ENCODE results near the gene PRRG4. TPM values are rescaled to one million over a fixed set of nuclear protein-coding genes. Genes with fewer than 3 reads are reported as not detected.

The PRRG4 gene
- total and polyA plus RNA-seq, 2 of the 4 experiments (the other 2 are of a cell fraction), result not detected

DNA sequence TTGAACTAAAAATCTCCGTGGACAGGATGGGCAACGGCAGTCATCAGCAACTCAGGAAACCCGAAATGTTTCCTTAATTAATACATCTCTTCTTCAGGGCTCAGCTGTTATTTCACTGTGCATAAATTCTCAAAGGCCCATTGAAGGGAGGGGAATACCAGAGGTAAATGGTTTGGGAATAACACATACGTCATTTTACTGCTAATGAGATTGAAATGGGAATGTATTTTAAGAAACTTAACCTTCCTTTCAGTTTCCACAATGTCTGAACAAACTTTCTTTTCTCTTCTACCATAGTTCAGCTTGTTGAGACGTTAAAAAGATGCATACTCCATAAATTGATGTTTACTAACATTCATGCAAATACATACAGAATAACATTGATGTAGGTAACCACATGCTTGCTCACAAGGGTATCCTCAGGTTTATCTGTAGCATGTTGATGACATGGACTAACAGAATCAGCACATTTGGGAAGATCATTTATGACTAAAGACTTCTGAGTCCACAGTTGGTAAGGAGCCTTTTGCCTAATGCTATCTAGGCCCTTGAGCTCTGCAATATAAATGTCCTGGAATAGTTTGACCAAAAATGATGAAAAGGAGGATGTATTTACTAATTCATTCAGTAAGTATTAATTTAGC is 7.7 kb upstream of the PRRG4 start:
- Histone ChIP-seq H4K20me1 (ENCODE audit: insufficient read depth, low read length) (no peaks in the 10 kb centered on the region), H2BK5ac (ENCODE audit: low read depth, low read length, poor library complexity, severe bottlenecking) (no peak overlapping the region), H2AFZ (replicated peaks; ENCODE audit: low read length, poor library complexity) (no peak overlapping the region), H2AK9ac (replicated peaks; ENCODE audit: low read depth, low read length, poor library complexity) (no peak overlapping the region), H3K4me3 (ENCODE audit: insufficient read depth, low read depth, low read length) (no peak overlapping the region), H2BK15ac (ENCODE audit: low read depth, low read length) (no peak overlapping the region), H3K27ac (ENCODE audit: insufficient read depth, low read length) (no peak overlapping the region), H4K8ac (ENCODE audit: low read depth in 2 of 2, low read length in 2 of 2) (no peak overlapping the region), H3K9ac (ENCODE audit: low read depth, low read length) (no peak overlapping the region), H3K23ac (ENCODE audit: low read depth, low read length) (no peak overlapping the region), H3K56ac (ENCODE audit: extremely low read depth, insufficient read depth, low read length) (no peak overlapping the region), H3K9me1 (ENCODE audit: insufficient read depth, low read length) (no peaks in the 10 kb centered on the region), H3K14ac (replicated peaks; ENCODE audit: low read depth, low read length) (no peak overlapping the region), H4K91ac (ENCODE audit: insufficient read depth, low read depth, low read length) (no peak overlapping the region), H3K4me1 (ENCODE audit: control insufficient read depth, insufficient read depth, low read length) (no peaks in the 10 kb centered on the region), H3K79me1 (ENCODE audit: low read depth in 1 of 2, low read length in 2 of 2) (no peaks in the 10 kb centered on the region), H4K5ac (ENCODE audit: low read depth, low read length) (no peak overlapping the region), H2AK5ac (ENCODE audit: low read depth, low read length) (no peak overlapping the region), H2BK20ac (ENCODE audit: low read depth, low read length) (no peak overlapping the region), H3K18ac (ENCODE audit: low read depth, low read length) (no peak overlapping the region), H3K9me3 (ENCODE audit: control insufficient read depth, insufficient read depth, low read length) (no peaks in the 10 kb centered on the region), H3K27me3 (ENCODE audit: control insufficient read depth, insufficient read depth, low read length) (peaks cover 1% of the 10 kb centered on the region; the same call in 1 of the 2 replicates), H2BK120ac (ENCODE audit: low read depth, low read length) (no peak overlapping the region), H3K4ac (ENCODE audit: low read depth, low read length) (no peak overlapping the region), H3K4me2 (ENCODE audit: low read depth, low read length) (no peak overlapping the region), H3K36me3 (ENCODE audit: control insufficient read depth, insufficient read depth, low read length) (no peaks in the 10 kb centered on the region)
- ATAC-seq (ENCODE audit: low read depth) (no peak), DNase-seq (no peak)
- in situ Hi-C loops (cut with MboI; ENCODE audit: low sequenced_read_pairs) (loop anchor here (25.0 kb wide), 1 partner anchor 115 kb away; no protein-coding TSS in a partner anchor), dilution Hi-C loops (cut with HindIII; ENCODE audit: low sequenced_read_pairs, unreplicated experiment) (no loop called here), intact Hi-C loops (cut with micrococcal nuclease) (no loop called here)
- TF ChIP-seq BHLHE40 (IDR thresholded peaks at IDR 0.05; ENCODE audit: low read depth, low read length) (no peak), MAFK (IDR thresholded peaks at IDR 0.05; ENCODE audit: low read depth, low read length) (no peak), CEBPB (IDR thresholded peaks at IDR 0.05; ENCODE audit: low read depth, low read length) (no peak), MAZ (IDR thresholded peaks at IDR 0.05; ENCODE audit: borderline replicate concordance, low read depth, low read length) (no peak), NFE2L2 (IDR thresholded peaks at IDR 0.05; ENCODE audit: low read depth, low read length) (no peak), RAD21 (IDR thresholded peaks at IDR 0.05; ENCODE audit: low read length) (no peak), POLR2A (IDR thresholded peaks at IDR 0.05; ENCODE audit: low read depth, low read length) (no peak), FOS (IDR thresholded peaks at IDR 0.05; ENCODE audit: low read depth, low read length) (no peak), CHD1 (IDR thresholded peaks at IDR 0.05; ENCODE audit: low read depth, low read length) (no peak), RFX5 (IDR thresholded peaks at IDR 0.05; ENCODE audit: low read depth, low read length) (no peak), RCOR1 (IDR thresholded peaks at IDR 0.05; ENCODE audit: insufficient replicate concordance, low read length) (no peak), MXI1 (IDR thresholded peaks at IDR 0.05; ENCODE audit: borderline replicate concordance, low read depth, low read length) (no peak), SMC3 (IDR thresholded peaks at IDR 0.05; ENCODE audit: low read depth, low read length) (no peak)
- TF ChIP-seq, protein P1, sequence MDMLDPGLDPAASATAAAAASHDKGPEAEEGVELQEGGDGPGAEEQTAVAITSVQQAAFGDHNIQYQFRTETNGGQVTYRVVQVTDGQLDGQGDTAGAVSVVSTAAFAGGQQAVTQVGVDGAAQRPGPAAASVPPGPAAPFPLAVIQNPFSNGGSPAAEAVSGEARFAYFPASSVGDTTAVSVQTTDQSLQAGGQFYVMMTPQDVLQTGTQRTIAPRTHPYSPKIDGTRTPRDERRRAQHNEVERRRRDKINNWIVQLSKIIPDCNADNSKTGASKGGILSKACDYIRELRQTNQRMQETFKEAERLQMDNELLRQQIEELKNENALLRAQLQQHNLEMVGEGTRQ (IDR thresholded peaks at IDR 0.05; ENCODE audit: low read depth, low read length), result no peak
- TF ChIP-seq, protein P2, sequence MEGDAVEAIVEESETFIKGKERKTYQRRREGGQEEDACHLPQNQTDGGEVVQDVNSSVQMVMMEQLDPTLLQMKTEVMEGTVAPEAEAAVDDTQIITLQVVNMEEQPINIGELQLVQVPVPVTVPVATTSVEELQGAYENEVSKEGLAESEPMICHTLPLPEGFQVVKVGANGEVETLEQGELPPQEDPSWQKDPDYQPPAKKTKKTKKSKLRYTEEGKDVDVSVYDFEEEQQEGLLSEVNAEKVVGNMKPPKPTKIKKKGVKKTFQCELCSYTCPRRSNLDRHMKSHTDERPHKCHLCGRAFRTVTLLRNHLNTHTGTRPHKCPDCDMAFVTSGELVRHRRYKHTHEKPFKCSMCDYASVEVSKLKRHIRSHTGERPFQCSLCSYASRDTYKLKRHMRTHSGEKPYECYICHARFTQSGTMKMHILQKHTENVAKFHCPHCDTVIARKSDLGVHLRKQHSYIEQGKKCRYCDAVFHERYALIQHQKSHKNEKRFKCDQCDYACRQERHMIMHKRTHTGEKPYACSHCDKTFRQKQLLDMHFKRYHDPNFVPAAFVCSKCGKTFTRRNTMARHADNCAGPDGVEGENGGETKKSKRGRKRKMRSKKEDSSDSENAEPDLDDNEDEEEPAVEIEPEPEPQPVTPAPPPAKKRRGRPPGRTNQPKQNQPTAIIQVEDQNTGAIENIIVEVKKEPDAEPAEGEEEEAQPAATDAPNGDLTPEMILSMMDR (conservative IDR thresholded peaks at IDR 0.05; ENCODE audit: low read depth, low read length), result no peak
- TF ChIP-seq, protein P3, sequence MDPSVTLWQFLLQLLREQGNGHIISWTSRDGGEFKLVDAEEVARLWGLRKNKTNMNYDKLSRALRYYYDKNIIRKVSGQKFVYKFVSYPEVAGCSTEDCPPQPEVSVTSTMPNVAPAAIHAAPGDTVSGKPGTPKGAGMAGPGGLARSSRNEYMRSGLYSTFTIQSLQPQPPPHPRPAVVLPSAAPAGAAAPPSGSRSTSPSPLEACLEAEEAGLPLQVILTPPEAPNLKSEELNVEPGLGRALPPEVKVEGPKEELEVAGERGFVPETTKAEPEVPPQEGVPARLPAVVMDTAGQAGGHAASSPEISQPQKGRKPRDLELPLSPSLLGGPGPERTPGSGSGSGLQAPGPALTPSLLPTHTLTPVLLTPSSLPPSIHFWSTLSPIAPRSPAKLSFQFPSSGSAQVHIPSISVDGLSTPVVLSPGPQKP (IDR thresholded peaks at IDR 0.05; ENCODE audit: borderline replicate concordance, low read depth, low read length), result no peak
- ChIA-PET POLR2A (ENCODE audit: unreplicated experiment) (no interaction called here), CTCF (interaction anchor here (1.0 kb wide), 1 partner anchor 13 kb away, joined by 3 read pairs; no protein-coding TSS in a partner anchor)
- WGBS, 2 experiments (ENCODE audit: extremely low coverage in 2 of 2, insufficient read length in 1 of 2), result no CpG with 5 or more reads among the region's 5 CpGs
- no TSS peak for BruUV-seq (replicated peaks)

Data from IMR-90 (cell line).